Naive thymus-derived CD8-positive, alpha-beta T cell (primary cell): ENCODE measurements around the gene LDHAL6A. TPM values are rescaled to one million over a fixed set of nuclear protein-coding genes. Genes with fewer than 3 reads are reported as not detected.

Experiments used
- ATAC-seq, 2 donors: fragments of 150-1000 bp; cut with Tn5 transposase in 1 of 2; sonication (Bioruptor Pico), chemical (Tn5 transposase) in 1 of 2; 1 replicate in 1 of 2; 2 replicates in 1 of 2; pipeline ENCODE4 v1.10.0; 2021; ENCODE audit warnings: mild to moderate bottlenecking in 2 of 2, moderate library complexity in 2 of 2
- POLR2A ChIA-PET: fragments of 350-600 bp; sonication (Branson Sonifier 250); formaldehyde crosslinking; loops from one replicate; lab custom pipeline; 2021; ENCODE audit warnings: antibody characterized with exemption; lab: Charles Lee
- DNase-seq, 10 donors: peaks; one replicate each; pipeline versions ENCODE4 v3.0.0 to v3.0.0-alpha.2; 2020 to 2022
- H3K27ac Mint-ChIP-seq, 10 donors: one replicate each; pipeline ENCODE4 v1.8.0; 2020 to 2022; ENCODE audit warnings: mild to moderate bottlenecking in 10 of 10, mixed read lengths in 10 of 10, moderate library complexity in 4 of 10, inconsistent platforms in 1 of 10
- H3K27me3 Mint-ChIP-seq, 5 donors: one replicate each; pipeline ENCODE4 v1.8.0; 2021 to 2022; ENCODE audit warnings: mixed read lengths in 5 of 5
- H3K36me3 Mint-ChIP-seq, 3 donors: one replicate each; pipeline ENCODE4 v1.8.0; 2020 to 2022; ENCODE audit warnings: mixed read lengths in 3 of 3, mild to moderate bottlenecking in 2 of 3, inconsistent platforms in 1 of 3
- H3K4me1 Mint-ChIP-seq, 4 donors: one replicate each; pipeline ENCODE4 v1.8.0; 2021 to 2022; ENCODE audit warnings: mixed read lengths in 4 of 4
- H3K4me3 Mint-ChIP-seq, 10 donors: one replicate each; pipeline ENCODE4 v1.8.0; 2020 to 2022; ENCODE audit warnings: mild to moderate bottlenecking in 10 of 10, mixed read lengths in 10 of 10, moderate library complexity in 6 of 10, inconsistent platforms in 1 of 10
- H3K9me3 Mint-ChIP-seq, 9 donors: one replicate each; pipeline ENCODE4 v1.8.0; 2020 to 2022; ENCODE audit warnings: mixed read lengths in 9 of 9, mild to moderate bottlenecking in 3 of 9, inconsistent platforms in 1 of 9, moderate library complexity in 1 of 9
- polyA plus RNA-seq, 3 donors: library from polyadenylated mRNA; unstranded; fragments of 300-500 nt; fragmentation: Illumina TruSeq; gene quantifications; one replicate each; pipeline ENCODE4 v1.2.3, GENCODE V29; 2021
- total RNA-seq, 8 experiments: library from RNA in 2 of 8; stranded (reverse) in 2 of 8; gene quantifications; one replicate each; pipeline ENCODE4 v1.2.3 and lab custom pipeline; 2021 to 2026

LDHAL6A gene
- total and polyA plus RNA-seq, 5 experiments from 2014 or later: 0.09 to 0.14 TPM; not detected in 3

- POLR2A ChIA-PET: interaction anchor here (0.6 to 2.7 kb wide), 19 partner anchors 9 to 514 kb away, joined by 3 to 35 read pairs (median 5); partner anchors contain the start of genes GTF2H1, HPS5, LDHA and SERGEF
- ATAC-seq: peak; percentile 85 to 86
- Mint-ChIP-seq H3K4me3 (peak within 1 kb of the TSS; percentile 98 to 100 (median 99)), H3K27ac (peak within 1 kb of the TSS; percentile 100), H3K4me1 (peaks cover 27 to 62% (median 54%) of the 10 kb centered on the region in 4 donors), H3K27me3 (peaks cover 0 to 3% (median 0%) of the 10 kb centered on the region in 5 donors), H3K9me3 (peaks cover 0 to 3% (median 0%) of the 10 kb centered on the region in 9 donors), H3K36me3 (peaks cover 5 to 23% (median 6%) of the 10 kb centered on the region in 3 donors)
- DNase-seq: peak; percentile 83 to 99 (median 90)
These were observed 71.1 kb downstream of the LDHAL6A start, which contains the start of gene TSG101 for GRCh38 chr11:18526521-18527296. TSG101 (minus strand) TSS chr11:18526942; CDS start chr11:18526816, 126 bp downstream.

GRCh38 chr11:18527512-18527911 lies 71.9 kb downstream of the LDHAL6A start:
- H3K27me3 Mint-ChIP-seq: peaks cover 0 to 3% (median 0%) of the 10 kb centered on the region in 5 donors
- peak in 2 of 10 donors; percentile 30 to 35 for DNase-seq
- no peak for ATAC-seq
- H3K4me1 Mint-ChIP-seq: peaks cover 20 to 54% (median 46%) of the 10 kb centered on the region in 4 donors
- H3K4me3 Mint-ChIP-seq: peak overlapping the region; percentile 98 to 100 (median 99)
- POLR2A ChIA-PET: interaction anchor here (0.6 to 2.7 kb wide), 14 partner anchors 8 to 514 kb away, joined by 3 to 35 read pairs (median 8); partner anchors contain the start of genes GTF2H1, HPS5, LDHA and SERGEF
- H3K27ac Mint-ChIP-seq: peak overlapping the region; percentile 100
- peaks cover 0 to 3% (median 0%) of the 10 kb centered on the region in 9 donors for H3K9me3 Mint-ChIP-seq
- H3K36me3 Mint-ChIP-seq: peaks cover 0 to 17% (median 6%) of the 10 kb centered on the region in 3 donors

Other genes with a start within 250 kb of the LDHAL6A start
- gene SAA4, start 219.1 kb upstream of the LDHAL6A start, total RNA-seq: not detected
- not detected for gene SAA4, start 219.1 kb upstream of the LDHAL6A start, polyA plus RNA-seq
- not detected for gene SAA2, start 207.2 kb upstream of the LDHAL6A start, total RNA-seq
- not detected for gene SAA2, start 207.2 kb upstream of the LDHAL6A start, polyA plus RNA-seq
- not detected for gene SAA1, start 189.6 kb upstream of the LDHAL6A start, total RNA-seq
- gene SAA1, start 189.6 kb upstream of the LDHAL6A start, polyA plus RNA-seq: not detected
- 10 to 100 TPM; 20.0 to 20.3 TPM for gene HPS5, start 133.7 kb upstream of the LDHAL6A start, total RNA-seq
- 10 to 100 TPM; 11.6 to 12.2 (median 11.7) TPM for gene HPS5, start 133.7 kb upstream of the LDHAL6A start, polyA plus RNA-seq
- gene GTF2H1, start 133.3 kb upstream of the LDHAL6A start, total RNA-seq: 10 to 100 TPM; 40.8 to 48.6 TPM
- gene GTF2H1, start 133.3 kb upstream of the LDHAL6A start, polyA plus RNA-seq: 10 to 100 TPM; 29.0 to 34.3 (median 29.0) TPM
- gene LDHA, start 61.3 kb upstream of the LDHAL6A start, total RNA-seq: 100 to 1,000 TPM in 1 of 2 experiments, 10 to 100 TPM in 1; 96.1 to 102 TPM
- gene LDHA, start 61.3 kb upstream of the LDHAL6A start, polyA plus RNA-seq: 100 to 1,000 TPM; 333 to 345 (median 345) TPM
- gene LDHC, start 43.5 kb upstream of the LDHAL6A start, total RNA-seq: not detected
- 1 to 10 TPM in 1 of 3 donors, not detected in 2; 4.0 TPM for gene LDHC, start 43.5 kb upstream of the LDHAL6A start, polyA plus RNA-seq
- 10 to 100 TPM; 42.5 to 45.7 TPM for gene TSG101, start 71.1 kb downstream of the LDHAL6A start, total RNA-seq
- gene TSG101, start 71.1 kb downstream of the LDHAL6A start, polyA plus RNA-seq: 10 to 100 TPM; 31.8 to 58.7 (median 35.8) TPM
- gene UEVLD, start 132.9 kb downstream of the LDHAL6A start, total RNA-seq: 10 to 100 TPM in 1 of 2 experiments, 1 to 10 TPM in 1; 6.0 to 10.5 TPM
- 1 to 10 TPM; 5.5 to 8.9 (median 6.1) TPM for gene UEVLD, start 132.9 kb downstream of the LDHAL6A start, polyA plus RNA-seq
- under 1 TPM in 1 of 2 experiments, not detected in 1; 0.47 TPM for gene MISFA, start 143.9 kb downstream of the LDHAL6A start, total RNA-seq
- gene MISFA, start 143.9 kb downstream of the LDHAL6A start, polyA plus RNA-seq: under 1 TPM in 1 of 3 donors, not detected in 2; 0.96 TPM
- 10 to 100 TPM; 17.0 to 20.1 TPM for gene SPTY2D1, start 178.5 kb downstream of the LDHAL6A start, total RNA-seq
- gene SPTY2D1, start 178.5 kb downstream of the LDHAL6A start, polyA plus RNA-seq: 10 to 100 TPM in 1 of 3 donors, 1 to 10 TPM in 2; 4.7 to 11.0 (median 7.3) TPM
- gene TMEM86A, start 242.9 kb downstream of the LDHAL6A start, total RNA-seq: 1 to 10 TPM; 4.6 to 6.7 TPM
- gene TMEM86A, start 242.9 kb downstream of the LDHAL6A start, polyA plus RNA-seq: 1 to 10 TPM in 2 of 3 donors, under 1 TPM in 1; 0.43 to 1.9 (median 1.2) TPM